GM12872 (cell line): ENCODE data around the gene PTPN4.

Experiments used
- TF ChIP-seq, protein P1 (sequence below): IDR thresholded peaks from 3 replicates; pipeline ENCODE4 v1.5.1; 2011; ENCODE audit warnings: low read depth, mild to moderate bottlenecking, low read length, moderate library complexity; ENCODE audit not compliant: insufficient read depth

Gene PTPN4

DNA sequence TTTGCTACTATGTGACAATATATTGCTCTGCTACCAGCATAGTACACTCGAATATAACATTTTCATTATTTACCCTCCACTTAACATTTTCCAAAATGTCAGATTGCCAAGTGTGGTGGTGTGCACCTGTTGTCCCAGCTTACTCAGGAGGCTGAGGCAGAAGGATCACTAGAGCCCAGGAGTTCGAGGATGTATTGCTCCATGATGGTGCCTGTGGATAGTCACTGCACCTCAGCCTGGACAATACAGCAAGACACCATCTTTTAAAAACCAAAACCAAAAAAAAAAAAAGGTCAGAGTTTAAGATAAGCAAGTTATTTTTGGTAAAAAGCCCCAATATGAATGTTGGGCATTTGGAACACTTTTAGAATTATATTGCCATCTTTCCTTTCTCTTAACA lies 178.0 kb downstream of the PTPN4 start:
- TF ChIP-seq, protein P1, sequence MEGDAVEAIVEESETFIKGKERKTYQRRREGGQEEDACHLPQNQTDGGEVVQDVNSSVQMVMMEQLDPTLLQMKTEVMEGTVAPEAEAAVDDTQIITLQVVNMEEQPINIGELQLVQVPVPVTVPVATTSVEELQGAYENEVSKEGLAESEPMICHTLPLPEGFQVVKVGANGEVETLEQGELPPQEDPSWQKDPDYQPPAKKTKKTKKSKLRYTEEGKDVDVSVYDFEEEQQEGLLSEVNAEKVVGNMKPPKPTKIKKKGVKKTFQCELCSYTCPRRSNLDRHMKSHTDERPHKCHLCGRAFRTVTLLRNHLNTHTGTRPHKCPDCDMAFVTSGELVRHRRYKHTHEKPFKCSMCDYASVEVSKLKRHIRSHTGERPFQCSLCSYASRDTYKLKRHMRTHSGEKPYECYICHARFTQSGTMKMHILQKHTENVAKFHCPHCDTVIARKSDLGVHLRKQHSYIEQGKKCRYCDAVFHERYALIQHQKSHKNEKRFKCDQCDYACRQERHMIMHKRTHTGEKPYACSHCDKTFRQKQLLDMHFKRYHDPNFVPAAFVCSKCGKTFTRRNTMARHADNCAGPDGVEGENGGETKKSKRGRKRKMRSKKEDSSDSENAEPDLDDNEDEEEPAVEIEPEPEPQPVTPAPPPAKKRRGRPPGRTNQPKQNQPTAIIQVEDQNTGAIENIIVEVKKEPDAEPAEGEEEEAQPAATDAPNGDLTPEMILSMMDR = no peak

DNA sequence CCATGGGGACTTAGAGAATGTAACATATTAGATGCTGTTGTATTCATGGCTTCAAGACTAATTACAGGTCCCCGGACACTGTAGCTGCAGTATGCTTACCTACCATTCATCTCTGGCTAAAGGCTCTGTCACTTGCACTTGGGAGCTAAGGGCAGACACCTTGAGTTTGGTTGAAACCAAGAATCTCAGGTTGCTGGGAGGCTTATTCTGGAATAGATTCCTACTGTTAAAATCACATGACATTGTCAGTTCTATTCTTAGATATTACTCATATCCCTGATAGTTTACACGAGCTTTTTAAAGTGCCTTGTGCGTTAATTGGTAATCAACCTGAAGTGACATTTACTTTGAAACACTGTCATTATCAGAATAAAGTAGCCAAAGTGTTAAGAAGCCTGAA lies 180.2 kb downstream of the PTPN4 start:
- TF ChIP-seq, protein P1 = no peak

DNA sequence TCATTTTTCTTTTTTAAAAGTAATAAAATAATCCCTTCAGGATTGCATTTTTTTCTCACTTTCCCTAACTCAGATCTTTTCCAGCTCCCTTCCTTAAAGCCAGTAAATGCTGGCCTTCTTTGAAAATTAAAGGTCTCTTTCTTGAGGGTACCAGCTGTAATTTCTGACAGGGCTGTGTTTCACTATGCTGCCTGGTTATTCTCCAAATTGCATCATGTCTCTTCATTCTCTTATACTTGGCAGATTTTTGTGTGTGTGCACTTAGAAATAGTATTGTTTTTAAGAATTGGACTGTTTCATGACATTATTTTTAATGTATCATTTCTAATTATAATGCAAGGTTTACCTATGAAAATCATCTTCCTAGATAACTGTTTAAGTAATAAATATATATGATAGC lies 181.1 kb downstream of the PTPN4 start:
- TF ChIP-seq, protein P1 = no peak

DNA sequence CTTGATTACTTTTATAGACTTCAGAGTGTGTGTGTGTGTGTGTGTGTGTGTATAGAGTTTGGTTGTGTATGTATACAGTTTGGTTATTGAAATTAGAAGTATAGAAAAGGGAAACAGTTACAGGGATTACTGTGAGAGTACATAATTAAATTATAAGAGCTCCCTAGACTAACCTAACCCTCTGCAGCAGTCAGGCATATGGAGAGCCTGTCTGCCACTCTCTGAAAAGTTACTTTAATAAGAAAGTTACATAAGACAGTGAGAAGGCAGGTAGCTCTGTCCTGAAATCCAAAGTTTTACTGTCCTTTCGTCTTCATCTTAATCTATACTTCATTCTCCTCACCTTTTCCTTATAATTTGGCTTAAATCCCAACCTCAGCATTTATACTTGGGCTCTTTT lies 181.7 kb downstream of the PTPN4 start:
- TF ChIP-seq, protein P1 = no peak

DNA sequence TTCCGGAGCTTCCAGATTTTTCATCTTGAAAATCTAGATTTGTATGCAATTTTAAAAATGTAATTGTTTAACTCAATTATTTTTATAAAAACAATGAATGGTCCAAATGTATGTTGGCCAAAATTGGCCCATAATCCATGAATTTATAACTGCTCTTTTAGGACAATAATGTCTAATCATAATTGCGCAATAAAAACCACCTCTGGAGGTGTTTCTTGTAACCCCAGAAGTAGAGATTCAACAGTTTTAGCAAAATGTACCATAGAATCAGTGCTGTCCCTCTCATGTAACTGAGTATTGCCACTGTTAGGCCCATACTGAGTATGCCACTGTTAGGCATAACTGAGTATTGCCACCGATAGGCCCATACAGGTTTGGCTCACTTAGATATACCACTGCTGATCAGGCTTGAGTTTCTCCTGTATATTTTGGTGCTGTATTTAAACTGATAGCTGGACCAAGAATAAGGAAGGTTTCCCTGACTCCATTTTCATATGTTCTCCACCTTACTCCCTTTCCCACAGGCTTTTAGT lies 182.3 kb downstream of the PTPN4 start:
- TF ChIP-seq, protein P1 = no peak

DNA sequence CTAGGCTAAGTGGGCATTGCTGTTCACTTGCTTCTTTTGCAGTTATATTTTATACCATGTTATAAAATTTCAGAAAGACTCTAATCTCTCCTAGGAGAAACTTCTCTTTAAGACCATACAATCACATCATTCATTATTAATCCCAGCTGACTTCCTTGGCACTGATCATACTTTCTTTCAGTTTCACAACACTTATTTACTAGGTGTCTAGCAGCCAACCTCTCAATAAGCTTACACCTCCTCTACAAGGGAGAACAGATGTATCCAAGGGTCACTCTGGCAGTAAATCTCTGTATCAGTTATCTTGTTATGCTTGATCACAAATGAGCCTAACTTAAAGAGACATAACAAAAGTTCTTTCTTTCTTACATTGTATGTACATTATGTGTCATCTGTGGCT lies 183.3 kb downstream of the PTPN4 start:
- TF ChIP-seq, protein P1 = no peak

DNA sequence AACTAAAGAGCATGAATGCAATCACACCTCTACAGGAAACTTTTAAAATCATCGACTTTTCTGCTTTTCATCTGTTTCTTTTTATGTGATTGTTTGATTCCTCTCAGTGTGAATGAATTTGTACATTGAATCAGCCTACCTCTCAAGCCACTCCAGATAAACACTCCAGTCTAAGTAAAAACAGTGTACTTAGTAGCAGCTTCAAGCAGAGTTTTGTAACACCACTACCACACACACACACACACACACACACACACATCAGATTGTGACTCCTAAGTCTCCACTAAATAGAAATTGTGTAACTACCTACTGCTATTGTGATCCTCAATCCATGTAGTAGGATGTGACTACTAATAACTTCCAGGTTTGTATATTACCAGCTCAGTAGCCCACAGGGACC lies 187.8 kb downstream of the PTPN4 start:
- TF ChIP-seq, protein P1 = no peak
